Measurements from ENCODE around the gene ITIH5. TPM values are rescaled to one million over a fixed set of nuclear protein-coding genes. Genes with fewer than 3 reads are reported as not detected.

The ITIH5 gene
- total and polyA plus RNA-seq, 2 donors (not counting 1 experiment from before 2014, with no cell fraction given) = not detected

DNA sequence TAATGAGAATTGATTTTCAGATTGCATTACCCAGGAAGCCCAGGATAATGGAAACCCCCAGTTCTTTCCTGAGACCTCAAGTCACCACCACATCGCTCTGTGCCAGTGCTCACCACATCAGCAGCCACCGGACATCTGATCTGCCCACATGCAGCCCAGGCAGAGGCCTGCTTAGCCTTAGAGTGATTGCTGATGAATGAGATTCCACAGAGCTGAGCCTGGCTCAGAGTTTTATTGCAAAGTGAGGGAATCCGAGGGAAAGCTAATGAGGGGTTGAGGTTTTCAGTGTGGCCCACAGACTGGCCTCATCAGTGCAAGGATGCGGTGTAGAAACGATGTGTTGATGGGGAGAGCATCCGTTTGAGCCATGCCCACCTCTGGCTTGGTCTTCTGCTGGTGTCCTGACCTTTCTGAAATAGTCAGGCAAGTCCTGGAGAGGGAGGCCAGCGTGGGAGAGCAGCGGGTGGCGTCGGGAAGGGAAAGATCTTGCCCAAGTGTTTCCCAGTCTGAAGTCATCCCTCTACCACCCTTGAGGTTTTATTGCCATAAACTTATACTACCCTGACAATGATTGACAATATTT is 120.3 kb downstream of the ITIH5 start:
- no peak overlapping the region for H3K4me3 ChIP-seq (ENCODE audit: control extremely low read depth in 1 of 5, extremely low read depth in 1 of 5, insufficient read depth in 1 of 5, low read depth in 2 of 5, low read length in 4 of 5)
- POLR2A ChIA-PET = no interaction called here
- no peaks in the 10 kb centered on the region for H4K20me1 ChIP-seq (ENCODE audit: control insufficient read depth, insufficient read depth, low read length, poor library complexity, severe bottlenecking)
- peaks cover 2% of the 10 kb centered on the region for H3K27me3 Mint-ChIP-seq
- WGBS (ENCODE audit: insufficient coverage) = 94% methylated on average over 4 of the region's 10 CpGs
- no peak overlapping the region for H3K27ac ChIP-seq (ENCODE audit: low read length in 2 of 2)
- H3K4me1 ChIP-seq (ENCODE audit: control insufficient read depth in 2 of 2, insufficient read depth in 2 of 2, low read length in 2 of 2) = no peaks in the 10 kb centered on the region
- no peak for DNase-seq
- H3K36me3 ChIP-seq (replicated peaks in 1 of 2; ENCODE audit: control extremely low read depth in 1 of 2, control insufficient read depth in 1 of 2, extremely low read depth in 1 of 2, insufficient read depth in 2 of 2, low read length in 1 of 2) = no peaks in the 10 kb centered on the region
- H3K27ac Mint-ChIP-seq = no peak overlapping the region
- intact Hi-C loops (cut with micrococcal nuclease) = no loop called here
- ATAC-seq (ENCODE audit: low read depth) = no peak
- H2AFZ ChIP-seq (ENCODE audit: insufficient read depth, low read depth, low read length, poor library complexity, severe bottlenecking) = no peak overlapping the region
- CTCF ChIA-PET = no interaction called here
- H3K9me3 Mint-ChIP-seq (ENCODE audit: insufficient read depth) = no peaks in the 10 kb centered on the region
- no peaks in the 10 kb centered on the region for H3K4me1 Mint-ChIP-seq
- H3K4me3 Mint-ChIP-seq = no peak overlapping the region
- TF ChIP-seq, protein P1, sequence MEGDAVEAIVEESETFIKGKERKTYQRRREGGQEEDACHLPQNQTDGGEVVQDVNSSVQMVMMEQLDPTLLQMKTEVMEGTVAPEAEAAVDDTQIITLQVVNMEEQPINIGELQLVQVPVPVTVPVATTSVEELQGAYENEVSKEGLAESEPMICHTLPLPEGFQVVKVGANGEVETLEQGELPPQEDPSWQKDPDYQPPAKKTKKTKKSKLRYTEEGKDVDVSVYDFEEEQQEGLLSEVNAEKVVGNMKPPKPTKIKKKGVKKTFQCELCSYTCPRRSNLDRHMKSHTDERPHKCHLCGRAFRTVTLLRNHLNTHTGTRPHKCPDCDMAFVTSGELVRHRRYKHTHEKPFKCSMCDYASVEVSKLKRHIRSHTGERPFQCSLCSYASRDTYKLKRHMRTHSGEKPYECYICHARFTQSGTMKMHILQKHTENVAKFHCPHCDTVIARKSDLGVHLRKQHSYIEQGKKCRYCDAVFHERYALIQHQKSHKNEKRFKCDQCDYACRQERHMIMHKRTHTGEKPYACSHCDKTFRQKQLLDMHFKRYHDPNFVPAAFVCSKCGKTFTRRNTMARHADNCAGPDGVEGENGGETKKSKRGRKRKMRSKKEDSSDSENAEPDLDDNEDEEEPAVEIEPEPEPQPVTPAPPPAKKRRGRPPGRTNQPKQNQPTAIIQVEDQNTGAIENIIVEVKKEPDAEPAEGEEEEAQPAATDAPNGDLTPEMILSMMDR (IDR thresholded peaks at IDR 0.05) = no peak
- TF ChIP-seq EZH2 (IDR thresholded peaks at IDR 0.05; ENCODE audit: borderline replicate concordance, insufficient read depth, low read depth, low read length, poor library complexity, severe bottlenecking) = no peak
- H3K27me3 ChIP-seq (replicated peaks in 1 of 4; ENCODE audit: control extremely low read depth in 1 of 4, control insufficient read depth in 3 of 4, insufficient read depth in 4 of 4, low read length in 3 of 4) = no peaks in the 10 kb centered on the region
- no peaks in the 10 kb centered on the region for H3K79me2 ChIP-seq (ENCODE audit: control insufficient read depth, insufficient read depth, low read length)
- no peak overlapping the region for H3K9ac ChIP-seq (ENCODE audit: low read length)
- peaks cover 0 to 3% (median 0%) of the 10 kb centered on the region in 3 donors for H3K9me3 ChIP-seq (ENCODE audit: control extremely low read depth in 1 of 3, control insufficient read depth in 2 of 3, insufficient read depth in 1 of 3, low read length in 2 of 3)
- H3K4me2 ChIP-seq (replicated peaks; ENCODE audit: low read depth, low read length, poor library complexity, severe bottlenecking) = no peak overlapping the region

DNA sequence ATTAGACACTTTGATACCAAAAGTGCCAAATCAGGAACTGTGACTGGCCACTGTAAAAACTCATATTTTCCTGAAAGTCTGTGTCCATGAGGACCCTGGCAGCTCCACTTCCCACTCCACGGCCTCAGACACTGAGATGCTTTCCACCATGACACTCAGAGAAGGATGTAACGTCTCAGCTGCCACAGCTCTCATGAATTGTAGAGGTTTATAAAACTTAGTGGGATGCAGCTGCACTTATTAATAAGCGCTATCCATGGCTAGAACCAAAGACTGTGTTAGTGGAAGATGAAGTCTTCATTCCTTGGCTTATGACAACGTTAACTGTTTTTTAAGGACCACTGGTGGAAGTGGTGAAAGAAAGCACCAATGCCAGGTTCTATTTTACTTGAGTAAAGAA is 121.0 kb downstream of the ITIH5 start:
- H3K27ac ChIP-seq (ENCODE audit: low read length in 2 of 2) = no peak overlapping the region
- no peak for DNase-seq
- no peaks in the 10 kb centered on the region for H4K20me1 ChIP-seq (ENCODE audit: control insufficient read depth, insufficient read depth, low read length, poor library complexity, severe bottlenecking)
- CTCF ChIA-PET = no interaction called here
- Mint-ChIP-seq H3K27ac (no peak overlapping the region), H3K9me3 (ENCODE audit: insufficient read depth) (no peaks in the 10 kb centered on the region), H3K27me3 (peaks cover 2% of the 10 kb centered on the region), H3K4me3 (no peak overlapping the region), H3K4me1 (no peaks in the 10 kb centered on the region)
- no peak overlapping the region for H3K4me2 ChIP-seq (replicated peaks; ENCODE audit: low read depth, low read length, poor library complexity, severe bottlenecking)
- no peaks in the 10 kb centered on the region for H3K4me1 ChIP-seq (ENCODE audit: control insufficient read depth in 2 of 2, insufficient read depth in 2 of 2, low read length in 2 of 2)
- intact Hi-C loops (cut with micrococcal nuclease) = no loop called here
- H3K9ac ChIP-seq (ENCODE audit: low read length) = no peak overlapping the region
- H3K4me3 ChIP-seq (ENCODE audit: control extremely low read depth in 1 of 5, extremely low read depth in 1 of 5, insufficient read depth in 1 of 5, low read depth in 2 of 5, low read length in 4 of 5) = no peak overlapping the region
- no peaks in the 10 kb centered on the region for H3K79me2 ChIP-seq (ENCODE audit: control insufficient read depth, insufficient read depth, low read length)
- no peak for ATAC-seq (ENCODE audit: low read depth)
- POLR2A ChIA-PET = no interaction called here
- H3K27me3 ChIP-seq (replicated peaks in 1 of 4; ENCODE audit: control extremely low read depth in 1 of 4, control insufficient read depth in 3 of 4, insufficient read depth in 4 of 4, low read length in 3 of 4) = no peaks in the 10 kb centered on the region
- TF ChIP-seq, protein P1 (IDR thresholded peaks at IDR 0.05) = no peak
- no peak for TF ChIP-seq EZH2 (IDR thresholded peaks at IDR 0.05; ENCODE audit: borderline replicate concordance, insufficient read depth, low read depth, low read length, poor library complexity, severe bottlenecking)
- 50% methylated on average over 2 of the region's 4 CpGs for WGBS (ENCODE audit: insufficient coverage)
- peaks cover 0 to 3% (median 0%) of the 10 kb centered on the region in 3 donors for H3K9me3 ChIP-seq (ENCODE audit: control extremely low read depth in 1 of 3, control insufficient read depth in 2 of 3, insufficient read depth in 1 of 3, low read length in 2 of 3)
- H2AFZ ChIP-seq (ENCODE audit: insufficient read depth, low read depth, low read length, poor library complexity, severe bottlenecking) = no peak overlapping the region
- H3K36me3 ChIP-seq (replicated peaks in 1 of 2; ENCODE audit: control extremely low read depth in 1 of 2, control insufficient read depth in 1 of 2, extremely low read depth in 1 of 2, insufficient read depth in 2 of 2, low read length in 1 of 2) = no peaks in the 10 kb centered on the region
